Naive thymus-derived CD4-positive, alpha-beta T cell (primary cell): ENCODE results near the gene FRMD5. TPM values are rescaled to one million over a fixed set of nuclear protein-coding genes. Genes with fewer than 3 reads are reported as not detected.

Experiments used
- ATAC-seq: fragments of 150-1000 bp; cut with Tn5 transposase; 2 replicates; pipeline ENCODE4 v1.10.0; 2021; ENCODE audit warnings: mild to moderate bottlenecking, moderate library complexity
- CTCF ChIA-PET: fragments of 350-600 bp; sonication (Branson Sonifier 250); formaldehyde crosslinking; loops from one replicate; lab custom pipeline; 2021; ENCODE audit warnings: antibody characterized with exemption; lab: Charles Lee
- POLR2A ChIA-PET: fragments of 350-600 bp; sonication (Branson Sonifier 250); formaldehyde crosslinking; loops from one replicate; lab custom pipeline; 2021; ENCODE audit warnings: antibody characterized with exemption, inconsistent platforms; lab: Charles Lee
- DNase-seq, 9 donors: peaks; one replicate each; pipeline versions ENCODE4 v3.0.0 to v3.0.0-alpha.2; 2020 to 2022; ENCODE audit warnings: mixed read lengths in 1 of 9
- H3K27ac ChIP-seq: one replicate; pipeline ENCODE4 v1.7.0; 2013; ENCODE audit warnings: mild to moderate bottlenecking, low read depth, low read length, moderate library complexity
- H3K27me3 ChIP-seq, 2 donors: one replicate each; pipeline ENCODE4 v1.7.0; 2013; ENCODE audit warnings: low read length in 2 of 2, mild to moderate bottlenecking in 2 of 2, moderate library complexity in 2 of 2; ENCODE audit not compliant: control insufficient read depth in 2 of 2, insufficient read depth in 2 of 2
- H3K36me3 ChIP-seq, 3 experiments: 1 replicate in 2 of 3; 2 replicates in 1 of 3; pipeline ENCODE4 v1.7.0; 2013; ENCODE audit warnings: low read length in 3 of 3, mild to moderate bottlenecking in 3 of 3, moderate library complexity in 1 of 3; ENCODE audit not compliant: insufficient read depth in 3 of 3, control insufficient read depth in 2 of 3
- H3K4me1 ChIP-seq, 2 donors: one replicate each; pipeline ENCODE4 v1.7.0; 2013; ENCODE audit warnings: low read length in 2 of 2, mild to moderate bottlenecking in 2 of 2, moderate library complexity in 1 of 2; ENCODE audit not compliant: control insufficient read depth in 2 of 2, insufficient read depth in 2 of 2
- H3K4me3 ChIP-seq: 2 replicates; pipeline ENCODE4 v1.7.0; 2013; ENCODE audit warnings: mild to moderate bottlenecking, low read length
- H3K9me3 ChIP-seq, 3 experiments: 1 replicate in 2 of 3; 2 replicates in 1 of 3; pipeline ENCODE4 v1.7.0; 2013; ENCODE audit warnings: low read length in 3 of 3; ENCODE audit not compliant: control insufficient read depth in 2 of 3
- H3K27ac Mint-ChIP-seq, 9 donors: one replicate each; pipeline ENCODE4 v1.8.0; 2020 to 2022; ENCODE audit warnings: mixed read lengths in 9 of 9, mild to moderate bottlenecking in 8 of 9, moderate library complexity in 5 of 9, inconsistent platforms in 2 of 9
- H3K27me3 Mint-ChIP-seq, 5 donors: one replicate each; pipeline ENCODE4 v1.8.0; 2021 to 2022; ENCODE audit warnings: mixed read lengths in 5 of 5, mild to moderate bottlenecking in 1 of 5
- H3K36me3 Mint-ChIP-seq, 5 donors: one replicate each; pipeline ENCODE4 v1.8.0; 2020 to 2022; ENCODE audit warnings: mixed read lengths in 5 of 5, mild to moderate bottlenecking in 3 of 5, inconsistent platforms in 1 of 5
- H3K4me1 Mint-ChIP-seq, 7 donors: one replicate each; pipeline ENCODE4 v1.8.0; 2020 to 2022; ENCODE audit warnings: mixed read lengths in 7 of 7, mild to moderate bottlenecking in 3 of 7, inconsistent platforms in 1 of 7
- H3K4me3 Mint-ChIP-seq, 10 donors: one replicate each; pipeline ENCODE4 v1.8.0; 2020 to 2022; ENCODE audit warnings: mild to moderate bottlenecking in 10 of 10, mixed read lengths in 10 of 10, moderate library complexity in 6 of 10, inconsistent platforms in 2 of 10
- H3K9me3 Mint-ChIP-seq, 11 donors: one replicate each; pipeline ENCODE4 v1.8.0; 2020 to 2022; ENCODE audit warnings: mixed read lengths in 11 of 11, mild to moderate bottlenecking in 4 of 11, inconsistent platforms in 1 of 11, moderate library complexity in 1 of 11
- intact Hi-C, 2 donors: fragments of 100-400 bp; cut with micrococcal nuclease; formaldehyde crosslinking; loops; one replicate each; pipeline ENCODE4 v1.15.1; 2023
- polyA plus RNA-seq, 2 donors: library from polyadenylated mRNA; unstranded; fragments of 300-500 nt; fragmentation: Illumina TruSeq; gene quantifications; one replicate each; pipeline ENCODE4 v1.2.3, GENCODE V29; 2021
- total RNA-seq, 6 experiments: library from RNA in 5 of 6; stranded (reverse) in 5 of 6; gene quantifications; 1 replicate in 5 of 6; 2 replicates in 1 of 6; pipeline ENCODE4 v1.2.3 and lab custom pipeline; 2021 to 2026

The FRMD5 gene
- total and polyA plus RNA-seq, 7 experiments from 2014 or later, result 0.31 to 0.39 (median 0.35) TPM; not detected in 4

- Mint-ChIP-seq H3K27me3 (peaks cover 6 to 16% (median 7%) of the 10 kb centered on the region in 5 donors), H3K4me1 (no peaks in the 10 kb centered on the region), H3K9me3 (no peaks in the 10 kb centered on the region), H3K27ac (no peak overlapping the region), H3K36me3 (no peaks in the 10 kb centered on the region), H3K4me3 (no peak overlapping the region)
- Histone ChIP-seq H3K4me3 (no peak overlapping the region), H3K9me3 (no peaks in the 10 kb centered on the region), H3K4me1 (no peaks in the 10 kb centered on the region), H3K36me3 (no peaks in the 10 kb centered on the region), H3K27ac (no peak overlapping the region), H3K27me3 (no peaks in the 10 kb centered on the region)
- DNase-seq (no peak), ATAC-seq (no peak)
- CTCF ChIA-PET, result no interaction called here
- intact Hi-C loops, result no loop called here
- POLR2A ChIA-PET, result no interaction called here
Observed at GRCh38 chr15:43998607-43999006, 196.5 kb downstream of the FRMD5 start.

- no peaks in the 10 kb centered on the region for H3K4me1 ChIP-seq
- intact Hi-C loops, result no loop called here
- H3K27ac ChIP-seq, result no peak overlapping the region
- ATAC-seq (no peak), DNase-seq (no peak)
- Mint-ChIP-seq H3K4me1 (no peaks in the 10 kb centered on the region), H3K36me3 (no peaks in the 10 kb centered on the region), H3K9me3 (no peaks in the 10 kb centered on the region), H3K4me3 (no peak overlapping the region), H3K27me3 (peaks cover 0 to 18% (median 0%) of the 10 kb centered on the region in 5 donors), H3K27ac (no peak overlapping the region)
- no peak overlapping the region for H3K4me3 ChIP-seq
- no peaks in the 10 kb centered on the region for H3K27me3 ChIP-seq
- CTCF ChIA-PET, result interaction anchor here (0.6 kb wide), 1 partner anchor 75 kb away, joined by 3 read pairs; no protein-coding TSS in a partner anchor
- no peaks in the 10 kb centered on the region for H3K36me3 ChIP-seq
- POLR2A ChIA-PET, result no interaction called here
- H3K9me3 ChIP-seq, result no peaks in the 10 kb centered on the region
Observed at GRCh38 chr15:43991206-43991605, 203.9 kb downstream of the FRMD5 start.

- H3K27me3 Mint-ChIP-seq, result peaks cover 0 to 22% (median 0%) of the 10 kb centered on the region in 5 donors
- no peaks in the 10 kb centered on the region for H3K9me3 Mint-ChIP-seq
- no peak overlapping the region for H3K27ac Mint-ChIP-seq
- Histone ChIP-seq H3K36me3 (no peaks in the 10 kb centered on the region), H3K4me3 (no peak overlapping the region), H3K4me1 (no peaks in the 10 kb centered on the region), H3K9me3 (no peaks in the 10 kb centered on the region), H3K27ac (no peak overlapping the region), H3K27me3 (no peaks in the 10 kb centered on the region)
- H3K4me3 Mint-ChIP-seq, result no peak overlapping the region
- no peak for ATAC-seq
- no peak for DNase-seq
- ChIA-PET POLR2A (no interaction called here), CTCF (no interaction called here)
- no peaks in the 10 kb centered on the region for H3K4me1 Mint-ChIP-seq
- intact Hi-C loops, result no loop called here
- no peaks in the 10 kb centered on the region for H3K36me3 Mint-ChIP-seq
Observed at GRCh38 chr15:43989938-43990337, 205.1 kb downstream of the FRMD5 start.

- Mint-ChIP-seq H3K9me3 (no peaks in the 10 kb centered on the region), H3K27me3 (peaks cover under 1 to 26% (median 4%) of the 10 kb centered on the region in 5 donors), H3K4me3 (no peak overlapping the region), H3K27ac (peak overlapping the region in 1 of 9 donors; percentile 15), H3K36me3 (no peaks in the 10 kb centered on the region), H3K4me1 (no peaks in the 10 kb centered on the region)
- ChIA-PET POLR2A (no interaction called here), CTCF (no interaction called here)
- H3K4me1 ChIP-seq, result no peaks in the 10 kb centered on the region
- ATAC-seq (no peak), DNase-seq (no peak)
- no peaks in the 10 kb centered on the region for H3K27me3 ChIP-seq
- H3K9me3 ChIP-seq, result no peaks in the 10 kb centered on the region
- intact Hi-C loops, result no loop called here
- no peak overlapping the region for H3K27ac ChIP-seq
- H3K36me3 ChIP-seq, result no peaks in the 10 kb centered on the region
- no peak overlapping the region for H3K4me3 ChIP-seq
Observed at GRCh38 chr15:43988900-43989299, 206.2 kb downstream of the FRMD5 start.

GRCh38 chr15:43987924-43988323, 207.1 kb downstream of the FRMD5 start:
- no peak overlapping the region for H3K27ac Mint-ChIP-seq
- ATAC-seq (no peak), DNase-seq (no peak)
- H3K9me3 Mint-ChIP-seq, result no peaks in the 10 kb centered on the region
- Histone ChIP-seq H3K4me3 (no peak overlapping the region), H3K27ac (no peak overlapping the region), H3K27me3 (no peaks in the 10 kb centered on the region), H3K9me3 (no peaks in the 10 kb centered on the region), H3K36me3 (no peaks in the 10 kb centered on the region), H3K4me1 (no peaks in the 10 kb centered on the region)
- no peaks in the 10 kb centered on the region for H3K4me1 Mint-ChIP-seq
- ChIA-PET POLR2A (no interaction called here), CTCF (no interaction called here)
- no peak overlapping the region for H3K4me3 Mint-ChIP-seq
- no peaks in the 10 kb centered on the region for H3K36me3 Mint-ChIP-seq
- intact Hi-C loops, result no loop called here
- H3K27me3 Mint-ChIP-seq, result peaks cover 9 to 27% (median 9%) of the 10 kb centered on the region in 5 donors

- POLR2A ChIA-PET, result no interaction called here
- ATAC-seq (no peak), DNase-seq (no peak)
- Mint-ChIP-seq H3K4me1 (no peaks in the 10 kb centered on the region), H3K36me3 (no peaks in the 10 kb centered on the region), H3K27me3 (peaks cover 21 to 32% (median 22%) of the 10 kb centered on the region in 5 donors), H3K4me3 (no peak overlapping the region), H3K9me3 (no peaks in the 10 kb centered on the region), H3K27ac (no peak overlapping the region)
- CTCF ChIA-PET, result no interaction called here
- no peaks in the 10 kb centered on the region for H3K9me3 ChIP-seq
- H3K27me3 ChIP-seq, result no peaks in the 10 kb centered on the region
- no peak overlapping the region for H3K4me3 ChIP-seq
- no peaks in the 10 kb centered on the region for H3K36me3 ChIP-seq
- H3K27ac ChIP-seq, result no peak overlapping the region
- intact Hi-C loops, result no loop called here
- H3K4me1 ChIP-seq, result no peaks in the 10 kb centered on the region
Observed at GRCh38 chr15:43985976-43986680, 208.9 kb downstream of the FRMD5 start.

- Histone ChIP-seq H3K9me3 (no peaks in the 10 kb centered on the region), H3K27ac (no peak overlapping the region), H3K4me3 (no peak overlapping the region), H3K4me1 (no peaks in the 10 kb centered on the region), H3K36me3 (no peaks in the 10 kb centered on the region), H3K27me3 (no peaks in the 10 kb centered on the region)
- Mint-ChIP-seq H3K36me3 (peaks cover 0 to 5% (median 4%) of the 10 kb centered on the region in 5 donors), H3K9me3 (peaks cover 2 to 12% (median 5%) of the 10 kb centered on the region in 11 donors), H3K27me3 (peaks cover 22 to 33% (median 26%) of the 10 kb centered on the region in 5 donors), H3K4me3 (no peak overlapping the region), H3K4me1 (peaks cover 0 to 13% (median 8%) of the 10 kb centered on the region in 7 donors), H3K27ac (no peak overlapping the region)
- DNase-seq, result no peak
- CTCF ChIA-PET, result no interaction called here
- intact Hi-C loops, result no loop called here
- no peak for ATAC-seq
- POLR2A ChIA-PET, result no interaction called here
Observed at GRCh38 chr15:43981576-43981975, 213.5 kb downstream of the FRMD5 start.
